ENCODE results near the gene PCNX2.

The PCNX2 gene

GRCh38 chr1:233215135-233215760 is 80.3 kb downstream of the PCNX2 start:
- Histone ChIP-seq H3K4me3 (ENCODE audit: low read length) (no peak overlapping the region), H3K9ac (ENCODE audit: low read depth, low read length) (no peak overlapping the region), H3K4me1 (ENCODE audit: insufficient read depth, low read length) (no peaks in the 10 kb centered on the region; the same call in 1 of the 2 replicates), H3K36me3 (ENCODE audit: insufficient read depth, low read depth, low read length) (peaks cover 41% of the 10 kb centered on the region), H3K9me3 (ENCODE audit: insufficient read depth, low read depth, low read length) (peaks cover 3% of the 10 kb centered on the region; the same call in 1 of the 2 replicates), H3K27me3 (ENCODE audit: insufficient read depth, low read length) (no peaks in the 10 kb centered on the region), H3K27ac (ENCODE audit: low read length) (no peak overlapping the region)

GRCh38 chr1:233211595-233211994 is 83.9 kb downstream of the PCNX2 start:
- Histone ChIP-seq H3K4me1 (ENCODE audit: insufficient read depth, low read length) (no peaks in the 10 kb centered on the region; the same call in 1 of the 2 replicates), H3K4me3 (ENCODE audit: low read length) (no peak overlapping the region), H3K9ac (ENCODE audit: low read depth, low read length) (no peak overlapping the region), H3K27ac (ENCODE audit: low read length) (no peak overlapping the region), H3K27me3 (ENCODE audit: insufficient read depth, low read length) (no peaks in the 10 kb centered on the region), H3K36me3 (ENCODE audit: insufficient read depth, low read depth, low read length) (peaks cover 44% of the 10 kb centered on the region), H3K9me3 (ENCODE audit: insufficient read depth, low read depth, low read length) (no peaks in the 10 kb centered on the region)

- Histone ChIP-seq H3K4me3 (ENCODE audit: low read length) (no peak overlapping the region), H3K9ac (ENCODE audit: low read depth, low read length) (no peak overlapping the region), H3K9me3 (ENCODE audit: insufficient read depth, low read depth, low read length) (no peaks in the 10 kb centered on the region), H3K4me1 (ENCODE audit: insufficient read depth, low read length) (no peaks in the 10 kb centered on the region; the same call in 1 of the 2 replicates), H3K27me3 (ENCODE audit: insufficient read depth, low read length) (no peaks in the 10 kb centered on the region), H3K36me3 (ENCODE audit: insufficient read depth, low read depth, low read length) (peaks cover 49% of the 10 kb centered on the region), H3K27ac (ENCODE audit: low read length) (no peak overlapping the region)
Observed at GRCh38 chr1:233211106-233211505, 84.4 kb downstream of the PCNX2 start.

GRCh38 chr1:233209481-233209880 is 86.0 kb downstream of the PCNX2 start:
- Histone ChIP-seq H3K36me3 (ENCODE audit: insufficient read depth, low read depth, low read length) (peaks cover 64% of the 10 kb centered on the region), H3K4me1 (ENCODE audit: insufficient read depth, low read length) (no peaks in the 10 kb centered on the region), H3K9me3 (ENCODE audit: insufficient read depth, low read depth, low read length) (no peaks in the 10 kb centered on the region), H3K27me3 (ENCODE audit: insufficient read depth, low read length) (no peaks in the 10 kb centered on the region), H3K4me3 (ENCODE audit: low read length) (no peak overlapping the region), H3K9ac (ENCODE audit: low read depth, low read length) (no peak overlapping the region), H3K27ac (ENCODE audit: low read length) (no peak overlapping the region)

- Histone ChIP-seq H3K36me3 (ENCODE audit: insufficient read depth, low read depth, low read length) (peaks cover 68% of the 10 kb centered on the region), H3K9me3 (ENCODE audit: insufficient read depth, low read depth, low read length) (no peaks in the 10 kb centered on the region), H3K4me1 (ENCODE audit: insufficient read depth, low read length) (no peaks in the 10 kb centered on the region), H3K4me3 (ENCODE audit: low read length) (no peak overlapping the region), H3K9ac (ENCODE audit: low read depth, low read length) (no peak overlapping the region), H3K27ac (ENCODE audit: low read length) (no peak overlapping the region), H3K27me3 (ENCODE audit: insufficient read depth, low read length) (no peaks in the 10 kb centered on the region)
Observed at GRCh38 chr1:233208687-233209086, 86.8 kb downstream of the PCNX2 start.

GRCh38 chr1:233197940-233198339 is 97.6 kb downstream of the PCNX2 start:
- no peak overlapping the region for H3K9ac ChIP-seq (ENCODE audit: low read depth, low read length)
- H3K9me3 ChIP-seq (ENCODE audit: insufficient read depth, low read depth, low read length): peaks cover 21% of the 10 kb centered on the region
- H3K27ac ChIP-seq (ENCODE audit: low read length): no peak overlapping the region
- no peaks in the 10 kb centered on the region; the same call in 1 of the 2 replicates for H3K4me1 ChIP-seq (ENCODE audit: insufficient read depth, low read length)
- H3K27me3 ChIP-seq (ENCODE audit: insufficient read depth, low read length): no peaks in the 10 kb centered on the region
- H3K36me3 ChIP-seq (ENCODE audit: insufficient read depth, low read depth, low read length): peaks cover 87% of the 10 kb centered on the region
- H3K4me3 ChIP-seq (ENCODE audit: low read length): no peak overlapping the region

- H3K9me3 ChIP-seq (ENCODE audit: insufficient read depth, low read depth, low read length): peaks cover 21% of the 10 kb centered on the region
Observed at GRCh38 chr1:233193741-233194140, 101.8 kb downstream of the PCNX2 start.

GRCh38 chr1:233190987-233191386 is 104.5 kb downstream of the PCNX2 start:
- Histone ChIP-seq H3K27ac (ENCODE audit: low read length) (no peak overlapping the region), H3K36me3 (ENCODE audit: insufficient read depth, low read depth, low read length) (peaks cover 52% of the 10 kb centered on the region), H3K27me3 (ENCODE audit: insufficient read depth, low read length) (no peaks in the 10 kb centered on the region), H3K9me3 (ENCODE audit: insufficient read depth, low read depth, low read length) (peaks cover 12% of the 10 kb centered on the region), H3K4me1 (ENCODE audit: insufficient read depth, low read length) (no peaks in the 10 kb centered on the region), H3K9ac (ENCODE audit: low read depth, low read length) (no peak overlapping the region), H3K4me3 (ENCODE audit: low read length) (no peak overlapping the region)

More at GRCh38 chr1:233193741-233194140, 101.8 kb downstream of the PCNX2 start:
- no peak overlapping the region for H3K27ac ChIP-seq (ENCODE audit: low read length)
- H3K9ac ChIP-seq (ENCODE audit: low read depth, low read length): no peak overlapping the region
- H3K27me3 ChIP-seq (ENCODE audit: insufficient read depth, low read length): no peaks in the 10 kb centered on the region
- H3K36me3 ChIP-seq (ENCODE audit: insufficient read depth, low read depth, low read length): peaks cover 71% of the 10 kb centered on the region
- H3K4me3 ChIP-seq (ENCODE audit: low read length): no peak overlapping the region
- no peaks in the 10 kb centered on the region for H3K4me1 ChIP-seq (ENCODE audit: insufficient read depth, low read length)

- no peak overlapping the region for H3K9ac ChIP-seq (ENCODE audit: low read depth, low read length)
- H3K27ac ChIP-seq (ENCODE audit: low read length): no peak overlapping the region
- peaks cover 45% of the 10 kb centered on the region for H3K36me3 ChIP-seq (ENCODE audit: insufficient read depth, low read depth, low read length)
- no peak overlapping the region for H3K4me3 ChIP-seq (ENCODE audit: low read length)
- no peaks in the 10 kb centered on the region for H3K4me1 ChIP-seq (ENCODE audit: insufficient read depth, low read length)
- no peaks in the 10 kb centered on the region for H3K9me3 ChIP-seq (ENCODE audit: insufficient read depth, low read depth, low read length)
- no peaks in the 10 kb centered on the region for H3K27me3 ChIP-seq (ENCODE audit: insufficient read depth, low read length)
Observed at GRCh38 chr1:233189526-233189925, 106.0 kb downstream of the PCNX2 start.

GRCh38 chr1:233188061-233188460 is 107.5 kb downstream of the PCNX2 start:
- Histone ChIP-seq H3K9ac (ENCODE audit: low read depth, low read length) (no peak overlapping the region), H3K4me3 (ENCODE audit: low read length) (no peak overlapping the region), H3K36me3 (ENCODE audit: insufficient read depth, low read depth, low read length) (peaks cover 42% of the 10 kb centered on the region), H3K27ac (ENCODE audit: low read length) (no peak overlapping the region), H3K27me3 (ENCODE audit: insufficient read depth, low read length) (no peaks in the 10 kb centered on the region), H3K4me1 (ENCODE audit: insufficient read depth, low read length) (peaks cover 3% of the 10 kb centered on the region; the same call in 1 of the 2 replicates), H3K9me3 (ENCODE audit: insufficient read depth, low read depth, low read length) (no peaks in the 10 kb centered on the region)

- Histone ChIP-seq H3K36me3 (ENCODE audit: insufficient read depth, low read depth, low read length) (peaks cover 48% of the 10 kb centered on the region), H3K9me3 (ENCODE audit: insufficient read depth, low read depth, low read length) (peaks cover 3% of the 10 kb centered on the region; the same call in 1 of the 2 replicates), H3K4me3 (ENCODE audit: low read length) (no peak overlapping the region), H3K4me1 (ENCODE audit: insufficient read depth, low read length) (peaks cover 15% of the 10 kb centered on the region), H3K27me3 (ENCODE audit: insufficient read depth, low read length) (no peaks in the 10 kb centered on the region), H3K27ac (ENCODE audit: low read length) (no peak overlapping the region), H3K9ac (ENCODE audit: low read depth, low read length) (no peak overlapping the region)
Observed at GRCh38 chr1:233183226-233184020, 112.1 kb downstream of the PCNX2 start.

- peaks cover 5% of the 10 kb centered on the region; the same call in 1 of the 2 replicates for H3K9me3 ChIP-seq (ENCODE audit: insufficient read depth, low read depth, low read length)
- peaks cover 15% of the 10 kb centered on the region for H3K4me1 ChIP-seq (ENCODE audit: insufficient read depth, low read length)
- H3K9ac ChIP-seq (ENCODE audit: low read depth, low read length): no peak overlapping the region
- no peak overlapping the region for H3K27ac ChIP-seq (ENCODE audit: low read length)
- no peak overlapping the region for H3K4me3 ChIP-seq (ENCODE audit: low read length)
- H3K27me3 ChIP-seq (ENCODE audit: insufficient read depth, low read length): no peaks in the 10 kb centered on the region
- peaks cover 57% of the 10 kb centered on the region for H3K36me3 ChIP-seq (ENCODE audit: insufficient read depth, low read depth, low read length)
Observed at GRCh38 chr1:233182587-233182986, 112.9 kb downstream of the PCNX2 start.
